SIG-M5 (cell line): ENCODE results near the gene NME3.
"Not testable (repeated sequence)": the region's sequence is repeated elsewhere in the genome, so short reads cannot be mapped to it uniquely, and the experiment has no call there.

ENCODE experiments used
- DNase-seq: peaks from one replicate; lab custom pipeline; 2025; lab: John Stamatoyannopoulos, UW

Gene NME3

GRCh38 chr16:1771188-1771863, at the start of gene NME3:
Gene NME3 (minus strand): TSS chr16:1771543. CDS start chr16:1771534, 9 bp downstream.
- DNase-seq, result no peak

- no peak for DNase-seq
These were observed 49.6 kb upstream of the NME3 start for GRCh38 chr16:1820946-1821290.

GRCh38 chr16:1820096-1820945, 49.0 kb upstream of the NME3 start:
- DNase-seq, result no peak

GRCh38 chr16:1819611-1820010, 48.3 kb upstream of the NME3 start:
- no peak for DNase-seq

- no peak for DNase-seq
These were observed 47.7 kb upstream of the NME3 start for GRCh38 chr16:1818873-1819525.

DNA sequence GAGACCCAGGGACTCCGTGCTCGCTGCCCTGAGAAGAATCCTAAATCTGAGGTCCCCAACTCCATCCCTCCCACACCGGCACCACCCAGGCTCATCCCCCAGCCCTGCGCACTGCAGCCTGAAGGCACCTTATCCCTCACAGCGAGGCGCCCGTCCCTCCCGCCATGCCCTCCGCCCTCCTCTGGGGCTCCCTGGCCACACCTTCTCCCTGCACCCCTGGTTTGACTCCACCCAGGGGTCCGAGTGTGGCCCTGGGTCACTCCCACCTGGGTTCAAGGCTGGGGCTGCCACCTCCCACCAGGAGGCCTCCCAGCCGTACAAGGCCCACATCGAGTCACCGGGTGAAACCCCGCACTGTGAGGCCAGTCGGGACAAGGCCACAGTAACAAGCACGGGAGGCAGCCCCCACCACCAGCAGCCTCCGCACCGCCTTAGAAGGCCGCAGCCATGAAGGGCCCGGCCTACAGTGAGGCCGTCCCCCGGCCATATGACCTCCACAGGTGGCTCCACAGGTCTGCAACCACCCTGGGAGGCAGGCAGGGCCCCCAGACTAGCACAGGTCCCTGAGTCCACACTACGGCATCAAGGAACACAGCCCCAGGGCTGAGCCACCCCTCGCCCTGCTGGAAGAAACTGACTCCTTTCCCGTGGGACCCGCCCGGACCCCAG, 47.0 kb upstream of the NME3 start:
- DNase-seq, result no peak

DNA sequence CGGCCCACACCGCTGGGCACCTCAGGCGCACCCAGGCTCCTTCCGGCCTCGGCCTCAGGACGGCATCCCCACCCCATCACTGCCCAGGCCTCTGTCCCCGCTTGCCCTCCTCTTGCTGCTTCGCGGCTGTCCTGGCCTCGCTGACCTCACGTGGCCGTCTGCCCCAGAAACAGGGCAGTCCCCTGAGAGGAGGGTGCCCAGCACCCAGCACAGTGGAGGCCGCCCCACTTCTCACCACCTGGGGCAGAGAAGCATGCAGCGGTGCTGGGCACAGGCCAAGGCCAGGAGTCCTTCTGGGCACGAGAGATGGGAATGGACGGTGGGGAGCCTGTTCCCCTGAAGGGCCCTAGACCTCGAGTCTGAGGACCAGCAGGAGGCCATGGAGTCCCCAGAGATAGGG, 46.4 kb upstream of the NME3 start:
- no peak for DNase-seq

GRCh38 chr16:1817276-1817589, 45.9 kb upstream of the NME3 start:
- DNase-seq, result no peak

DNA sequence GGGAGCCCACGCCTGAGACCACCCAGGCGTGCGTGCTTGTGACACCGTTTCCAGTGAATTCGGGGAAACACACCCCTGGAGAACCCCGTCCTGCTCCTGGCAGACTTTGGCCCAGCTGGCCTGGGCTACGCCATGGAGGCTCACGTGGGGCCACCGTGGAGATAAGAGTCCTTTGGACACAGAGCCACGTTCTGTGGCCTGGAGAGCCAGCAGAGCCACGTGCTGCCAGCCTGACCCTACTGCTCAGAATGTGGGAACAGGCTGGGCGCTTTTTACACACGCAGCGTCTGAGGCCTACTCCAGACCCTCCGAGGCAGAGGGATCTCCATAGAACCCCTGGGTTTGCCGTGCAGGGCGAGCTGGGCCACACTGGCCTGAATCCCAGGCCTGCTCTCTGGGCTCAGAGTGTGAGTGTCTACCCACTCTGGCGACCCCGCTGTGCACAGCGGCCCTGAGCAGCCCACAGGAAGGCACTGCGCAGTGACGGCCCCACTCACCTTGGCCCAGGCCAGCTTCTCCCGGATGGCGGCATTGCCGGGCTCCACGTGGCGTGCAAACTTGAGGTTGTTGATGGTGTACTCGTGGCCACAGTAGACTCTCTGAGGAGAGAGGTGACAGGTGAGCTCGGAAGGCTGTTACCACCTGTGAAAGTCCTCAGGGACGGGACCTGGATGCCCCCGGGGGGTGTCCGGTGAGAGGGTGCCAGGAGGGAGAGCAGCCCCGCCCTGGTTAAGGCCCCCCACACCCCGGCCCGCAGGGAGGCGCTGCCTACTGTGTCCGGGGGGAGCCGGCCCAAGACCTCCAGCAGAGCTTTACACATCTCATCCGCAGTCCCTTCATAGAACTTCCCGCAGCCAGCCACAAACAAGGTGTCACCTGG, 45.3 kb upstream of the NME3 start:
- DNase-seq, result no peak

DNA sequence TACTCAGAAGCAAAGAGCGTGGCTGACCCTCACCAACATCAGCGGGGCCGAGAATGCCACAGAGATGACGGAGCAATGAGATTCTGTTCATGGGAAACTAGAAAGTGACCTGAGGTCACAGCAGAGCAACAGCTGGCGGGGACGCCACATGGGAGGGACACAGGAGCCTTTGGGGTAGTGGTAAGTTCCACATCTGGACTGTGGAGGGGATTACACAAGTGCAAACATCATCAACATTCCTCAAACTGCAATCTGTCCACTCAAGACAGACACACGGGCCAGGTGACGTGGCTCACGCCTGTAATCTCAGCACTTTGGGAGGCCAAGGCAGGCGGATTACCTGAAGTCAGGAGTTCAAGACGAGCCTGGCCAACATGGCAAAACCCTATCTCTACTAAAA, 44.1 kb upstream of the NME3 start:
- no peak for DNase-seq

- no peak for DNase-seq
These were observed 41.4 kb upstream of the NME3 start for GRCh38 chr16:1812732-1813163.

- DNase-seq, result no peak
These were observed 39.2 kb upstream of the NME3 start for GRCh38 chr16:1810536-1810935.

DNA sequence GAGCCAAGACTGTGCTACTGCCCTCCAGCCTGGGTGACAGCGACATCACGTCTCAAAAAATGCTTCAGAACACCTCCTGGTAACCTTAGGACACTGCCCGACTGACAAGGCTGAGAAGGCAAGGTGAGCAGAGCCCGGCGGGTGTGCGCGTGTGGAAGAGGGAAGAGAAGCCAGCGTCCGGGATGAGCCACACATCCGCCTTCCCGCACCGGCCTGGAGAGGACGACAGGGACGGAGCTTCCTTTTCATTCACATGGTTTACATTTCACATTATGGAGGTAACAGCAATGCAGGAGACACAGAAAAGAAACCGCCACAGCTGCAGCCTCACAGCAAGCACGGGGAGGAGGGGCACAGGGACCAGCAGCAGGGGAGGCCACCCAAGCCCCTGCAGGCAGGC, 38.8 kb upstream of the NME3 start:
- no peak for DNase-seq

DNA sequence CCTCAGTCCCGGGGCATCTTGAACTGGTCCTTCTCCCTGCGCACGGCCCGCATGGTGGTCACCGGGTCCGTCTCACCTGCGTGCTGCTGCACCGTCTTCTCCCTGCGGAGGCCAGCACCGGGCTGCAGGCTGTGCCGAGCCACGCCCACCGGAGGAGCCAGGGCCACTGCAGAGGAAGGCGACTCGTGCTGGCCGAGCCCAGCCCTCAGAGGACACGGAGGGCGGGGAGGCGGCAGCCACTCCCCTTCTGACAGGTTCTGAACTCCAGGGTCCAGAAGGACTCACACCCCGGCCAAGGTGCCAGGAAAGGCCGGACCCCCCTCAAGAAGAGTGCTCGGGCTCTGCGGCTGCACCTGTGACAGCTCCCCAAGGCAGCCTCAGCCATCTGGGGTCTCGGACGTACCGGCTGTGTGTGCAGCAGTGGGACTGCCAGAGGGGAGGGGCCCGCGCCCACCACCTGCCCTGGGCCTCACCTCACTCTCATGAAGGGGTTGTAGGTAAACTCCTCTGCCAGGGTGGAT, 38.0 kb upstream of the NME3 start:
- no peak for DNase-seq

- DNase-seq, result no peak
These were observed 37.3 kb upstream of the NME3 start for GRCh38 chr16:1808691-1809090.

- DNase-seq, result no peak
These were observed 36.3 kb upstream of the NME3 start for GRCh38 chr16:1807626-1808025.

GRCh38 chr16:1800701-1801100, 29.4 kb upstream of the NME3 start:
- no peak for DNase-seq

- DNase-seq, result not testable (repeated sequence)
These were observed 27.9 kb upstream of the NME3 start for GRCh38 chr16:1799263-1799662.

DNA sequence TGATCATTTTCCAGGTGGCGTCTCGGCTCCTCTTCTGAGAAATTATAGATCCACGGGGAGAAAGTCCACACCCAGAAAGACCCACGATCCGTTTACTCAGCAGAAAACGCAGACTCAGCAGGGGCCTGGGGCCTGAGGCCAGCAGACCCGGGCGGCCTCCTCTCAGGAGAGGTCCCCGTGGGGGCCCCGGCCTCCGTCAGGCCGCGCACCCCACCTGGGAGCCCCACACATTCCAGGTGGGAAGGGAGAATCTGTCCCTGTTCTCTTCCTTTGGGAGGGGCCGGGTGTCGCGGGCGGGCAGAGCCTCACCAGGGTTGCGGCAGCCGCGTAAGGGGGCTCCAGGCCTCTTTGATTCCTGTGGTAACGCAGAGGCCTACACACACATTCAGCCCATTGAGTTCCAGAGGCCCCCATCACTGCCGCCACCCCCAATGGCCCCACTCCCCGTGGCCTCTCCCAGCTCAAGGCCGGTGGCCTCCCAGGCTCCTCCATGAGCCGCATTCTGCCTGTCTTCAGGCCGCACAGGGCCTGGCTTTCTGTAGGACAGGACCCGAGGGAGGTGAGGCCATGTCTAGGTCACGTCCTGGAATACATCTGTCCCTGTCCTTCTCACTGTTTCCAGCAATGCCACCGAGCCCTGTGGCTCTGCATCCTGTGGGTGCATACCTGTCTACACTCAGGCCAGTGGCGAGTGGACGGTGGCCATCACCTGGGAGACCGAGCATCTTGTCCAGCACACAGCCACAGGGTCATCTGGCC, 23.7 kb upstream of the NME3 start:
- no peak for DNase-seq

DNA sequence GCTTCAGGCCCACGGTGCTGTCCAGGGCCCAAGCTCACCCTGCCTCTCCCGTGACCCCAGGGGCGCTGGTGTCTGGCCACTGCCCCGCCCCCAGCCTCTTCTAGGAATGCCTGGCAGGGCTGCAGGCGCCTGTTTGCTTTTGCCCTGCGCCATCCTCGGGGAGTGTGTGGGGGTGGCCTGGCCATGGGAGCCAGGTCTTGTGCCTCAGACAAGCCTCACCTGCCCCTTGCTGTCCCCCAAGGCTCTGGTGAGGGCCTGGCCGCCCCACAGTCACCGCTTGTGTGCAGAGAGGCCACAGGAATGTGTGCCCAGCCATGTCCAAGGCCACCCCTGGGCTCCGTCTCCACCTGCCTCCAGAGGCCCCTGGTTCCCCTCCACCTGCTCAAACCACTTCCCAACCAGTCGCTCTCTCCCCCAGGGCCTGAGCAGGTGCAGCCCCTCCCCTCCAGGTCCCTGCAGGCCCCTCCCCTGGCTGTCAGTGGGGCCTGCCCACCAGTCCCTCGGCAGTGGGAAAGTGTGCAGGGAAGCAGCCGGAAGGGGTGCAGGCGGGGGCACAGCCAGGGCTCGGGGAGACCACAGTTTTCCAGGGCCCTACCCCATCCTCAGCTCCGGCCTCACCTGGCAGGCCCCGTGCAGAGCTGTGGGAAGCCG, 23.0 kb upstream of the NME3 start:
- no peak for DNase-seq
